HCT116 (cell line): Measurements from ENCODE around the gene SKA1. TPM values are rescaled to one million over a fixed set of nuclear protein-coding genes. Genes with fewer than 3 reads are reported as not detected.

Experiments
- ATAC-seq: fragments of 200-7000 bp; cut with Tn5 transposase; 2 replicates; pipeline ENCODE4 v1.9.1; 2020; ENCODE audit warnings: mild to moderate bottlenecking, moderate library complexity
- BruUV-seq: library from RNA; stranded (reverse); fragments of 400-500 nt; replicated peaks from 2 replicates; lab custom pipeline; 2021; lab: Mats Ljungman, UMichigan
- CTCF ChIA-PET: fragments of 300-600 bp; sonication (Branson Sonifier 250); formaldehyde crosslinking; loops from one replicate; lab custom pipeline; 2021; ENCODE audit warnings: antibody characterized with exemption; lab: Charles Lee
- POLR2A ChIA-PET: fragments of 300-600, 350-600 bp; sonication (Branson Sonifier 250); formaldehyde crosslinking; loops from one replicate; lab custom pipeline; 2021; ENCODE audit warnings: antibody characterized with exemption; lab: Charles Lee
- RAD21 ChIA-PET, 2 experiments: fragments of 300-600 bp; sonication (Branson Sonifier 250); formaldehyde crosslinking; loops; one replicate each; lab custom pipeline; 2023; ENCODE audit warnings: low total read pairs in 2 of 2; ENCODE audit not compliant: uncharacterized antibody in 2 of 2, unreplicated experiment in 2 of 2, low non-redundant PET in 1 of 2; lab: Charles Lee
- DNase-seq: peaks from one replicate; pipeline ENCODE4 v3.0.0-alpha.2; 2010; ENCODE audit warnings: low read depth, low spot score
- H2AFZ ChIP-seq: fragments of 200-600 bp; shearing (Covaris generic), sonication (generic); 2 replicates; pipeline ENCODE4 v1.6.1; 2017; ENCODE audit warnings: low read depth, mixed run types, mixed read lengths, antibody characterized with exemption, low read length; ENCODE audit not compliant: poor library complexity, severe bottlenecking
- H3K27ac ChIP-seq: 2 replicates; pipeline ENCODE4 v1.5.1; 2012; ENCODE audit warnings: low read depth, low read length
- H3K27me3 ChIP-seq: fragments of 200-600 bp; sonication (generic); 2 replicates; pipeline ENCODE4 v1.6.1; 2016; ENCODE audit warnings: mixed run types, low read length, mixed read lengths; ENCODE audit not compliant: insufficient read depth
- H3K36me3 ChIP-seq, 2 experiments: fragments of 200-500 bp in 1 of 2; fragments of 200-600 bp in 1 of 2; sonication (Bioruptor generic) in 1 of 2; sonication (generic) in 1 of 2; 2 replicates each; pipeline versions ENCODE4 v1.5.1 to v1.6.1; 2014 to 2016; ENCODE audit warnings: low read length in 2 of 2, inconsistent platforms in 1 of 2, mixed read lengths in 1 of 2, mixed run types in 1 of 2; ENCODE audit not compliant: insufficient read depth in 2 of 2, control insufficient read depth in 1 of 2
- H3K4me1 ChIP-seq, 2 experiments: fragments of 200-600 bp in 1 of 2; sonication (generic) in 1 of 2; 2 replicates each; pipeline versions ENCODE4 v1.5.1 to v1.6.1; 2012 to 2017; ENCODE audit warnings: low read length in 2 of 2, inconsistent platforms in 1 of 2, mild to moderate bottlenecking in 1 of 2, mixed read lengths in 1 of 2, mixed run types in 1 of 2, moderate library complexity in 1 of 2; ENCODE audit not compliant: insufficient read depth in 2 of 2, control insufficient read depth in 1 of 2
- H3K4me2 ChIP-seq: fragments of 200-600 bp; sonication (generic); 2 replicates; pipeline ENCODE4 v1.6.1; 2017; ENCODE audit warnings: mixed run types, low read length, mixed read lengths
- H3K4me3 ChIP-seq, 2 experiments: fragments of 200-600 bp in 1 of 2; sonication (generic) in 1 of 2; replicated peaks in 1 of 2; 2 replicates each; pipeline ENCODE4 v1.5.1; 2011 to 2016; ENCODE audit warnings: low read length in 2 of 2, control low read depth in 1 of 2, low read depth in 1 of 2, mild to moderate bottlenecking in 1 of 2, mixed read lengths in 1 of 2, mixed run types in 1 of 2
- H3K79me2 ChIP-seq: fragments of 200-600 bp; sonication (generic); 2 replicates; pipeline ENCODE4 v1.6.1; 2017; ENCODE audit warnings: mild to moderate bottlenecking, mixed run types, low read length, moderate library complexity, mixed read lengths; ENCODE audit not compliant: insufficient read depth
- H3K9ac ChIP-seq: fragments of 200-600 bp; sonication (generic); 2 replicates; pipeline ENCODE4 v1.6.1; 2016; ENCODE audit warnings: low read length, mixed read lengths
- H3K9me2 ChIP-seq: fragments of 200-600 bp; sonication (generic), shearing (Covaris generic); 2 replicates; pipeline ENCODE4 v1.6.1; 2017; ENCODE audit warnings: mixed run types, mild to moderate bottlenecking, moderate library complexity; ENCODE audit not compliant: insufficient read depth
- H3K9me3 ChIP-seq, 2 experiments: fragments of 200-500 bp in 1 of 2; fragments of 200-600 bp in 1 of 2; sonication (Bioruptor generic) in 1 of 2; sonication (generic) in 1 of 2; 2 replicates each; pipeline ENCODE4 v1.6.1; 2014 to 2017; ENCODE audit warnings: low read length in 2 of 2, mixed read lengths in 2 of 2, inconsistent platforms in 1 of 2, low read depth in 1 of 2, mild to moderate bottlenecking in 1 of 2, mixed run types in 1 of 2, moderate library complexity in 1 of 2; ENCODE audit not compliant: control insufficient read depth in 1 of 2, insufficient read depth in 1 of 2
- H4K20me1 ChIP-seq: fragments of 200-600 bp; sonication (generic), shearing (Covaris generic); 2 replicates; pipeline ENCODE4 v1.6.1; 2017; ENCODE audit warnings: mixed run types, mild to moderate bottlenecking, moderate library complexity; ENCODE audit not compliant: insufficient read depth
- CBX3 ChIP-seq: IDR thresholded peaks from 2 replicates; pipeline ENCODE4 v1.6.1; 2012; ENCODE audit warnings: low read depth
- CEBPB ChIP-seq: IDR thresholded peaks from 2 replicates; pipeline ENCODE4 v1.6.1; 2012; ENCODE audit warnings: low read depth
- EGR1 ChIP-seq: IDR thresholded peaks from 2 replicates; pipeline ENCODE4 v1.6.1; 2012; ENCODE audit warnings: low read depth
- ELF1 ChIP-seq: IDR thresholded peaks from 2 replicates; pipeline ENCODE4 v1.6.1; 2012; ENCODE audit warnings: low read depth, borderline replicate concordance
- EZH2 ChIP-seq: fragments of 200-600 bp; sonication (generic); IDR thresholded peaks from 2 replicates; pipeline ENCODE4 v1.6.1; 2017; ENCODE audit warnings: antibody characterized with exemption, mixed run types
- EZH2phosphoT487 ChIP-seq: fragments of 200-600 bp; IDR thresholded peaks from 2 replicates; pipeline ENCODE4 v1.6.1; 2018; ENCODE audit warnings: antibody characterized with exemption, borderline replicate concordance
- FOSL1 ChIP-seq: IDR thresholded peaks from 2 replicates; pipeline ENCODE4 v1.6.1; 2012; ENCODE audit warnings: low read depth
- POLR2A ChIP-seq: IDR thresholded peaks from 2 replicates; pipeline ENCODE4 v1.7.0; 2011; ENCODE audit warnings: borderline replicate concordance; ENCODE audit not compliant: insufficient read depth, insufficient read length; ENCODE audit errors: extremely low read depth
- POLR2AphosphoS5 ChIP-seq: IDR thresholded peaks from 2 replicates; pipeline ENCODE4 v1.6.1; 2011; ENCODE audit warnings: mild to moderate bottlenecking, low read depth, low read length, moderate library complexity
- SRF ChIP-seq: IDR thresholded peaks from 2 replicates; pipeline ENCODE4 v1.6.1; 2012; ENCODE audit warnings: low read depth
- TCF7L2 ChIP-seq: IDR thresholded peaks from 2 replicates; pipeline ENCODE4 v1.7.0; 2011; ENCODE audit warnings: borderline replicate concordance, inconsistent platforms; ENCODE audit not compliant: insufficient read depth, insufficient read length; ENCODE audit errors: extremely low read depth
- ZFX ChIP-seq: fragments of 450-650 bp; IDR thresholded peaks from 2 replicates; pipeline ENCODE4 v1.6.1; 2017
- ZNF274 ChIP-seq: fragments of 200-500 bp; sonication (Bioruptor generic); IDR thresholded peaks from 2 replicates; pipeline ENCODE4 v1.6.1; 2014; ENCODE audit warnings: mild to moderate bottlenecking, low read depth, low read length, inconsistent platforms
- intact Hi-C: fragments of 100-400 bp; cut with micrococcal nuclease; formaldehyde crosslinking; loops from 2 replicates; pipeline ENCODE4 v1.10.0; 2022
- total RNA-seq: library from RNA; stranded (reverse); gene quantifications from one replicate; pipeline ENCODE4 v1.2.1, GENCODE V29; 2021; ENCODE audit not compliant: unreplicated experiment
- TF ChIP-seq, protein P1 (sequence below): IDR thresholded peaks from 2 replicates; pipeline ENCODE4 v1.6.1; 2012; ENCODE audit warnings: low read depth
- TF ChIP-seq, protein P2 (sequence below): IDR thresholded peaks from 2 replicates; pipeline ENCODE4 v1.6.1; 2012

SKA1 gene
- total RNA-seq, 1 experiment from 2014 or later, result 34.5 TPM

DNA sequence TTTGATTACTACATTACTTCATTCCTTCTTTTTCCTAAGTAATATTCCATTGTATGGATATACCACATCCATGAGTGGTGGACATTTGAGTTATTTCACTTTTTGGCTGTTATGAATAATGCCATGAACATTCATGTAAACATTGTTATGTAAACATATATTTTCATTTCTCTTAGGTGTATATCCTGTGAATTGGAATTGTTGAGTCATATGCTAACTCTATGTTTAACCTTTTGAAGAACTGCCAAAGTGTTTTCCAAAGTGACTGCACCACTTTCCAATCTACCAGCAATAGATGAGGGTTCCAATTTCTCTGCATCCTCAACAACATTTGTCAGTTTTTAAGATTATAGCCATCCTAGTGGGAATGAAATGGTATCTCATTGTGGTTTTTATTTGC, 44.7 kb upstream of the SKA1 start:
- ChIA-PET POLR2A (no interaction called here), CTCF (no interaction called here), RAD21 (no interaction called here)
- Histone ChIP-seq H3K27ac (no peak overlapping the region), H4K20me1 (no peaks in the 10 kb centered on the region), H2AFZ (no peak overlapping the region), H3K9ac (no peak overlapping the region), H3K9me2 (no peaks in the 10 kb centered on the region), H3K4me1 (no peaks in the 10 kb centered on the region), H3K4me2 (no peak overlapping the region), H3K36me3 (no peaks in the 10 kb centered on the region), H3K4me3 (no peak overlapping the region), H3K27me3 (no peaks in the 10 kb centered on the region), H3K9me3 (no peaks in the 10 kb centered on the region), H3K79me2 (no peaks in the 10 kb centered on the region)
- DNase-seq (no peak), ATAC-seq (no peak)
- TF ChIP-seq POLR2A, result no peak
- TF ChIP-seq EGR1, result no peak
- TF ChIP-seq ELF1, result no peak
- TF ChIP-seq ZNF274, result no peak
- no peak for TF ChIP-seq POLR2AphosphoS5
- no peak for TF ChIP-seq CEBPB
- no peak for TF ChIP-seq FOSL1
- TF ChIP-seq SRF, result no peak
- no peak for TF ChIP-seq TCF7L2
- no peak for TF ChIP-seq CBX3
- no peak for TF ChIP-seq EZH2phosphoT487
- no peak for TF ChIP-seq EZH2
- TF ChIP-seq ZFX, result no peak
- TF ChIP-seq, protein P1, sequence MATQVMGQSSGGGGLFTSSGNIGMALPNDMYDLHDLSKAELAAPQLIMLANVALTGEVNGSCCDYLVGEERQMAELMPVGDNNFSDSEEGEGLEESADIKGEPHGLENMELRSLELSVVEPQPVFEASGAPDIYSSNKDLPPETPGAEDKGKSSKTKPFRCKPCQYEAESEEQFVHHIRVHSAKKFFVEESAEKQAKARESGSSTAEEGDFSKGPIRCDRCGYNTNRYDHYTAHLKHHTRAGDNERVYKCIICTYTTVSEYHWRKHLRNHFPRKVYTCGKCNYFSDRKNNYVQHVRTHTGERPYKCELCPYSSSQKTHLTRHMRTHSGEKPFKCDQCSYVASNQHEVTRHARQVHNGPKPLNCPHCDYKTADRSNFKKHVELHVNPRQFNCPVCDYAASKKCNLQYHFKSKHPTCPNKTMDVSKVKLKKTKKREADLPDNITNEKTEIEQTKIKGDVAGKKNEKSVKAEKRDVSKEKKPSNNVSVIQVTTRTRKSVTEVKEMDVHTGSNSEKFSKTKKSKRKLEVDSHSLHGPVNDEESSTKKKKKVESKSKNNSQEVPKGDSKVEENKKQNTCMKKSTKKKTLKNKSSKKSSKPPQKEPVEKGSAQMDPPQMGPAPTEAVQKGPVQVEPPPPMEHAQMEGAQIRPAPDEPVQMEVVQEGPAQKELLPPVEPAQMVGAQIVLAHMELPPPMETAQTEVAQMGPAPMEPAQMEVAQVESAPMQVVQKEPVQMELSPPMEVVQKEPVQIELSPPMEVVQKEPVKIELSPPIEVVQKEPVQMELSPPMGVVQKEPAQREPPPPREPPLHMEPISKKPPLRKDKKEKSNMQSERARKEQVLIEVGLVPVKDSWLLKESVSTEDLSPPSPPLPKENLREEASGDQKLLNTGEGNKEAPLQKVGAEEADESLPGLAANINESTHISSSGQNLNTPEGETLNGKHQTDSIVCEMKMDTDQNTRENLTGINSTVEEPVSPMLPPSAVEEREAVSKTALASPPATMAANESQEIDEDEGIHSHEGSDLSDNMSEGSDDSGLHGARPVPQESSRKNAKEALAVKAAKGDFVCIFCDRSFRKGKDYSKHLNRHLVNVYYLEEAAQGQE, result no peak
- TF ChIP-seq, protein P2, sequence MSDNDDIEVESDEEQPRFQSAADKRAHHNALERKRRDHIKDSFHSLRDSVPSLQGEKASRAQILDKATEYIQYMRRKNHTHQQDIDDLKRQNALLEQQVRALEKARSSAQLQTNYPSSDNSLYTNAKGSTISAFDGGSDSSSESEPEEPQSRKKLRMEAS, result no peak
- BruUV-seq, result no TSS peak
- intact Hi-C loops, result no loop called here
